Muscle layer of duodenum (tissue), 2 donors: Measurements from ENCODE around the gene TENT4A.

Source experiments
- H3K27ac ChIP-seq: one replicate; pipeline ENCODE4 v1.7.0; 2013; ENCODE audit warnings: mild to moderate bottlenecking, low read length
- H3K27me3 ChIP-seq: one replicate; pipeline ENCODE4 v1.7.0; 2013; ENCODE audit warnings: low read depth, mild to moderate bottlenecking, control low read depth, low read length
- H3K36me3 ChIP-seq, 2 donors: one replicate each; pipeline ENCODE4 v1.7.0; 2013; ENCODE audit warnings: low read length in 2 of 2, control low read depth in 1 of 2, mild to moderate bottlenecking in 1 of 2; ENCODE audit not compliant: insufficient read depth in 2 of 2, control insufficient read depth in 1 of 2
- H3K4me1 ChIP-seq, 2 donors: one replicate each; pipeline ENCODE4 v1.7.0; 2013; ENCODE audit warnings: low read length in 2 of 2, mild to moderate bottlenecking in 2 of 2, control low read depth in 1 of 2, moderate library complexity in 1 of 2; ENCODE audit not compliant: insufficient read depth in 2 of 2, control insufficient read depth in 1 of 2
- H3K4me3 ChIP-seq, 2 donors: one replicate each; pipeline ENCODE4 v1.7.0; 2013; ENCODE audit warnings: low read length in 2 of 2, low read depth in 1 of 2, mild to moderate bottlenecking in 1 of 2
- H3K9me3 ChIP-seq, 2 donors: one replicate each; pipeline ENCODE4 v1.7.0; 2013; ENCODE audit warnings: low read length in 2 of 2, control low read depth in 1 of 2, mild to moderate bottlenecking in 1 of 2; ENCODE audit not compliant: control insufficient read depth in 1 of 2
- donor health status: healthy.

The TENT4A gene

GRCh38 chr5:6780802-6781391, 67.7 kb downstream of the TENT4A start:
- Histone ChIP-seq H3K4me1 (no peaks in the 10 kb centered on the region), H3K27me3 (no peaks in the 10 kb centered on the region), H3K9me3 (no peaks in the 10 kb centered on the region), H3K27ac (no peak overlapping the region), H3K4me3 (no peak overlapping the region), H3K36me3 (no peaks in the 10 kb centered on the region)

- Histone ChIP-seq H3K9me3 (no peaks in the 10 kb centered on the region), H3K4me1 (no peaks in the 10 kb centered on the region), H3K27ac (no peak overlapping the region), H3K27me3 (no peaks in the 10 kb centered on the region), H3K4me3 (no peak overlapping the region), H3K36me3 (no peaks in the 10 kb centered on the region)
Measured at GRCh38 chr5:6781716-6782115, 68.5 kb downstream of the TENT4A start.

GRCh38 chr5:6783787-6784186, 70.6 kb downstream of the TENT4A start:
- no peaks in the 10 kb centered on the region for H3K36me3 ChIP-seq
- no peaks in the 10 kb centered on the region for H3K9me3 ChIP-seq
- H3K4me1 ChIP-seq: no peaks in the 10 kb centered on the region
- H3K4me3 ChIP-seq: no peak overlapping the region
- H3K27ac ChIP-seq: no peak overlapping the region
- no peaks in the 10 kb centered on the region for H3K27me3 ChIP-seq

- no peak overlapping the region for H3K27ac ChIP-seq
- no peaks in the 10 kb centered on the region for H3K27me3 ChIP-seq
- no peaks in the 10 kb centered on the region for H3K4me1 ChIP-seq
- H3K4me3 ChIP-seq: no peak overlapping the region
- no peaks in the 10 kb centered on the region for H3K9me3 ChIP-seq
- no peaks in the 10 kb centered on the region for H3K36me3 ChIP-seq
Measured at GRCh38 chr5:6784481-6784880, 71.2 kb downstream of the TENT4A start.

GRCh38 chr5:6785161-6785860, 72.1 kb downstream of the TENT4A start:
- no peaks in the 10 kb centered on the region for H3K4me1 ChIP-seq
- no peaks in the 10 kb centered on the region for H3K36me3 ChIP-seq
- no peaks in the 10 kb centered on the region for H3K27me3 ChIP-seq
- no peaks in the 10 kb centered on the region for H3K9me3 ChIP-seq
- H3K4me3 ChIP-seq: no peak overlapping the region
- H3K27ac ChIP-seq: no peak overlapping the region

- H3K36me3 ChIP-seq: no peaks in the 10 kb centered on the region
- no peak overlapping the region for H3K4me3 ChIP-seq
- no peaks in the 10 kb centered on the region for H3K27me3 ChIP-seq
- no peak overlapping the region for H3K27ac ChIP-seq
- H3K4me1 ChIP-seq: no peaks in the 10 kb centered on the region
- no peaks in the 10 kb centered on the region for H3K9me3 ChIP-seq
Measured at GRCh38 chr5:6785861-6786180, 72.6 kb downstream of the TENT4A start.

GRCh38 chr5:6786786-6787495, 73.7 kb downstream of the TENT4A start:
- no peak overlapping the region for H3K4me3 ChIP-seq
- H3K27ac ChIP-seq: no peak overlapping the region
- H3K36me3 ChIP-seq: no peaks in the 10 kb centered on the region
- no peaks in the 10 kb centered on the region for H3K9me3 ChIP-seq
- H3K4me1 ChIP-seq: no peaks in the 10 kb centered on the region
- H3K27me3 ChIP-seq: no peaks in the 10 kb centered on the region

- Histone ChIP-seq H3K4me1 (no peaks in the 10 kb centered on the region), H3K36me3 (no peaks in the 10 kb centered on the region), H3K9me3 (no peaks in the 10 kb centered on the region), H3K27me3 (no peaks in the 10 kb centered on the region), H3K27ac (no peak overlapping the region), H3K4me3 (no peak overlapping the region)
Measured at GRCh38 chr5:6787941-6788340, 74.7 kb downstream of the TENT4A start.

- Histone ChIP-seq H3K36me3 (no peaks in the 10 kb centered on the region), H3K4me3 (no peak overlapping the region), H3K9me3 (no peaks in the 10 kb centered on the region), H3K27me3 (no peaks in the 10 kb centered on the region), H3K4me1 (no peaks in the 10 kb centered on the region), H3K27ac (no peak overlapping the region)
Measured at GRCh38 chr5:6788439-6788838, 75.2 kb downstream of the TENT4A start.

- Histone ChIP-seq H3K4me1 (no peaks in the 10 kb centered on the region), H3K36me3 (no peaks in the 10 kb centered on the region), H3K9me3 (no peaks in the 10 kb centered on the region), H3K27ac (no peak overlapping the region), H3K4me3 (no peak overlapping the region), H3K27me3 (no peaks in the 10 kb centered on the region)
Measured at GRCh38 chr5:6788956-6789649, 75.9 kb downstream of the TENT4A start.

- Histone ChIP-seq H3K4me1 (no peaks in the 10 kb centered on the region), H3K36me3 (no peaks in the 10 kb centered on the region), H3K27ac (no peak overlapping the region), H3K4me3 (no peak overlapping the region), H3K27me3 (no peaks in the 10 kb centered on the region), H3K9me3 (no peaks in the 10 kb centered on the region)
Measured at GRCh38 chr5:6790346-6790865, 77.2 kb downstream of the TENT4A start.
